HL-60 (cell line): ENCODE data around the gene NPW.

Experiments
- GABPA ChIP-seq: IDR thresholded peaks from 2 replicates; pipeline ENCODE4 v1.6.1; 2012; ENCODE audit warnings: low read depth
- POLR2AphosphoS5 ChIP-seq: IDR thresholded peaks from 2 replicates; pipeline ENCODE4 v1.6.1; 2012; ENCODE audit warnings: low read depth
- SPI1 ChIP-seq: IDR thresholded peaks from 2 replicates; pipeline ENCODE4 v1.6.1; 2012; ENCODE audit warnings: low read depth, mild to moderate bottlenecking, borderline replicate concordance
- TF ChIP-seq, protein P1 (sequence below): IDR thresholded peaks from one replicate; pipeline ENCODE4 v1.5.1; 2011; ENCODE audit warnings: low read length, control low read depth, inconsistent platforms; ENCODE audit not compliant: insufficient read depth
- TF ChIP-seq, protein P2 (sequence below): IDR thresholded peaks from 2 replicates; pipeline ENCODE4 v1.6.1; 2012; ENCODE audit warnings: low read depth; ENCODE audit not compliant: insufficient replicate concordance

DNA sequence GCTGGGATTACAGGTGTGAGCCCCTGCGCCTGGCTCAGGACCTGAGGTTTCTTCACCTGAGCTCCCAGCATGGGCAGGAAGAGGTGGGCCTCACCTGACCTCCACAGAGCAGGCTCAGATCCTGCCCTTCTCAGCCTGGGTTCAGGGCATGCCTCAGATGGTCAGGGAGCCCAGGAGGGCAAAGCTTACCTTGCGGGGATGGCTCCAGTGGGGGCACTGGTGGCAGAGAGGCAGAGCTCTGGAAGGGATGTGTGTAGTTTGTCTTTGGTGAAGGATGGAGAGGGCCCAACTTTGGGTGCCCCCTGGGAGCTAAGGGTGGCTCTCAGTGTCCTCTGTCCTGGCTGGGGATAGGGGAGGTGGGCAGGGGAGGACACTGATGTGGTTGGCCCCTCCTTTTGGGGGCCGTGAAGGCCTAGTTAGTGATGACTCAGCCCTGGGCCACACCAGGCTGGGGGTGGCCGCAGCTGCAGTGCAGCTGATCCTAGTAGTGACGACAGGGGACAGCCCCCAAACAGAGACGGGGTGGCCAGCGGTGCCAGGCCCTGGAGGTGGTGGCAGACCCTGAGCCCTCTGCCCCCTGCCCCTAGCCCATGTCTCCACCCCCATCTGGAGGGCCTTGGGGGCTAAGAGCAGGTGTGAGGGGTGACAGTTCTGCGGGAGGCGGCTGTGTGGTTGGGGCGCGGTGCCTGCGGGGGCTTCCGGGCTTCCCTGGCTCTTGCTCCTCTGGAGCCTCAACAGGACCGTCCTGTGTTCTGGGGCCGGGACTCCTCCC, 12.9 kb downstream of the NPW start:
- no peak for TF ChIP-seq POLR2AphosphoS5
- TF ChIP-seq, protein P1, sequence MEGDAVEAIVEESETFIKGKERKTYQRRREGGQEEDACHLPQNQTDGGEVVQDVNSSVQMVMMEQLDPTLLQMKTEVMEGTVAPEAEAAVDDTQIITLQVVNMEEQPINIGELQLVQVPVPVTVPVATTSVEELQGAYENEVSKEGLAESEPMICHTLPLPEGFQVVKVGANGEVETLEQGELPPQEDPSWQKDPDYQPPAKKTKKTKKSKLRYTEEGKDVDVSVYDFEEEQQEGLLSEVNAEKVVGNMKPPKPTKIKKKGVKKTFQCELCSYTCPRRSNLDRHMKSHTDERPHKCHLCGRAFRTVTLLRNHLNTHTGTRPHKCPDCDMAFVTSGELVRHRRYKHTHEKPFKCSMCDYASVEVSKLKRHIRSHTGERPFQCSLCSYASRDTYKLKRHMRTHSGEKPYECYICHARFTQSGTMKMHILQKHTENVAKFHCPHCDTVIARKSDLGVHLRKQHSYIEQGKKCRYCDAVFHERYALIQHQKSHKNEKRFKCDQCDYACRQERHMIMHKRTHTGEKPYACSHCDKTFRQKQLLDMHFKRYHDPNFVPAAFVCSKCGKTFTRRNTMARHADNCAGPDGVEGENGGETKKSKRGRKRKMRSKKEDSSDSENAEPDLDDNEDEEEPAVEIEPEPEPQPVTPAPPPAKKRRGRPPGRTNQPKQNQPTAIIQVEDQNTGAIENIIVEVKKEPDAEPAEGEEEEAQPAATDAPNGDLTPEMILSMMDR: no peak
- TF ChIP-seq, protein P2, sequence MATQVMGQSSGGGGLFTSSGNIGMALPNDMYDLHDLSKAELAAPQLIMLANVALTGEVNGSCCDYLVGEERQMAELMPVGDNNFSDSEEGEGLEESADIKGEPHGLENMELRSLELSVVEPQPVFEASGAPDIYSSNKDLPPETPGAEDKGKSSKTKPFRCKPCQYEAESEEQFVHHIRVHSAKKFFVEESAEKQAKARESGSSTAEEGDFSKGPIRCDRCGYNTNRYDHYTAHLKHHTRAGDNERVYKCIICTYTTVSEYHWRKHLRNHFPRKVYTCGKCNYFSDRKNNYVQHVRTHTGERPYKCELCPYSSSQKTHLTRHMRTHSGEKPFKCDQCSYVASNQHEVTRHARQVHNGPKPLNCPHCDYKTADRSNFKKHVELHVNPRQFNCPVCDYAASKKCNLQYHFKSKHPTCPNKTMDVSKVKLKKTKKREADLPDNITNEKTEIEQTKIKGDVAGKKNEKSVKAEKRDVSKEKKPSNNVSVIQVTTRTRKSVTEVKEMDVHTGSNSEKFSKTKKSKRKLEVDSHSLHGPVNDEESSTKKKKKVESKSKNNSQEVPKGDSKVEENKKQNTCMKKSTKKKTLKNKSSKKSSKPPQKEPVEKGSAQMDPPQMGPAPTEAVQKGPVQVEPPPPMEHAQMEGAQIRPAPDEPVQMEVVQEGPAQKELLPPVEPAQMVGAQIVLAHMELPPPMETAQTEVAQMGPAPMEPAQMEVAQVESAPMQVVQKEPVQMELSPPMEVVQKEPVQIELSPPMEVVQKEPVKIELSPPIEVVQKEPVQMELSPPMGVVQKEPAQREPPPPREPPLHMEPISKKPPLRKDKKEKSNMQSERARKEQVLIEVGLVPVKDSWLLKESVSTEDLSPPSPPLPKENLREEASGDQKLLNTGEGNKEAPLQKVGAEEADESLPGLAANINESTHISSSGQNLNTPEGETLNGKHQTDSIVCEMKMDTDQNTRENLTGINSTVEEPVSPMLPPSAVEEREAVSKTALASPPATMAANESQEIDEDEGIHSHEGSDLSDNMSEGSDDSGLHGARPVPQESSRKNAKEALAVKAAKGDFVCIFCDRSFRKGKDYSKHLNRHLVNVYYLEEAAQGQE: no peak
- TF ChIP-seq GABPA: no peak
- TF ChIP-seq SPI1: no peak
